Ecto neural progenitor cell (in vitro differentiated cells): Measurements from ENCODE around the gene BAX.

Source experiments
- DNase-seq: peaks from one replicate; pipeline ENCODE4 v3.0.0-alpha.2; 2018; ENCODE audit warnings: low spot score

Gene BAX

GRCh38 chr19:48987323-48987722 is 32.6 kb downstream of the BAX start:
- DNase-seq: no peak

DNA sequence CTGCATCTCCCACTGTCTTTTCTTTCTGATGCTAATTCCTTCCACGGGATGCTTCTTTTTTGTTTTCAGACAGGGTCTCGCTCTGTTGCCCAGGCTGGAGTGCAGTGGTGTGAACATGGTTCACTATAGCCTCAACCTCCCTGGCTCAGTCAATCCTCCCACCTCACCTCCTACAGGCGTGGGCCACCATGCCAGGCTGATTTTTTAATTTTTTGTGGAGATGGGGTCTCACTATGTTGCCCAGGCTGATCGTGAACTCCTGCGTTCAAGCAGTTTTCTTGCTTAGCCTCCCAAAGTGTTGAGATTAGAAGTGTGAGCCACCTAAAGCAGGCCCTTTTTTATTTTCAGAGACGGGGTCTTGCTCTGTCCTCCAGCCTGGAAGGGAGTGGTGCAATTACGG is 33.6 kb downstream of the BAX start:
- DNase-seq: no peak

GRCh38 chr19:48988860-48989259 is 34.2 kb downstream of the BAX start:
- no peak for DNase-seq

GRCh38 chr19:48989701-48990291 is 35.1 kb downstream of the BAX start:
- no peak for DNase-seq

DNA sequence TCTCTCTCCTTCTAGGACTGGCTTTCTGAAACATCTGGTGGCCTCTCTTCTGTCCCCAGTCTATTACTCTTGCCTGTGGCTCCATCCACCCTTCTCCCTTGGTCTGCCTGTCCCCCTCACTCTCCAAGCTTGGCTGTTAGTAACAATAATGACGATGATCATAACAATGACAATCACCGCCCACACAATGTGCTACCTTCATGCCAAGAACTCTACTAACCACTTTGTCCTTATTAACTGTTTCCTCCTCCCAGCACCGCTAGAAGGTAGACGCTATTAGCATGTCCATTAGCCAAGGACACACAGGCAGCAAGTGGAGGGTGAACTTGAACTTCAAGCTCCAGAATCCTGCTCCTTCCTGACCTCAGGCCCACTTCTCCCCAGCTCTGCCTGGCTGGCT is 35.7 kb downstream of the BAX start:
- DNase-seq: no peak

DNA sequence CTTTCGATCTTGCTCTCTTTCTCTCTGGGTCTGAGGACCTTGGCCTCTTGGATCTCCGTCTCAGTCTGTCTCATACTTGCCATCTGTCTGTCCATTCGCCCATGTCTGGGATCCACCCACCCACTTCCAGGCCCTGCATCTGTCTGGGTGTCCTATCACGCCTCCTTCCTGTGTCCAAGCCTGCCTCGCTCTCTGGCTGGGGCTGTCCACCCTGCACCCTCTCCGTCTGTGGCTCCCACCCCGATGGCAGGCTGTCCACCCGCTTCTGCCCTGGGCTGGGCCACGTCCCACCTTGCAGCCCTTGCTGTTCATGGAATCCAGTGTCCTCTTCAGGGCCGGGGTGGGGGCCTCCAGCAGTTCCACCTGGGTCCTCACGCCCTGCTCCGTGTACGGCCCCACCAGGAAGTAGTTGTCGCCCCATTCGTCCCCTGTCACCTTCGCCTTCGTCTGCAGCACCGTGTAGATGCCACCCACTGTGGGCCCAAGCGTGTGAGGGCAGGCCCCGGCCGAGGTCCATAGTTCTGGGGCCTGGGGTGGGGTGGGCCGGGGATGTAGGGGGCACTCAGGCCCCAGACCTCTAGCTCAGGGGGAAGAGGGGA is 36.4 kb downstream of the BAX start:
- DNase-seq: no peak

DNA sequence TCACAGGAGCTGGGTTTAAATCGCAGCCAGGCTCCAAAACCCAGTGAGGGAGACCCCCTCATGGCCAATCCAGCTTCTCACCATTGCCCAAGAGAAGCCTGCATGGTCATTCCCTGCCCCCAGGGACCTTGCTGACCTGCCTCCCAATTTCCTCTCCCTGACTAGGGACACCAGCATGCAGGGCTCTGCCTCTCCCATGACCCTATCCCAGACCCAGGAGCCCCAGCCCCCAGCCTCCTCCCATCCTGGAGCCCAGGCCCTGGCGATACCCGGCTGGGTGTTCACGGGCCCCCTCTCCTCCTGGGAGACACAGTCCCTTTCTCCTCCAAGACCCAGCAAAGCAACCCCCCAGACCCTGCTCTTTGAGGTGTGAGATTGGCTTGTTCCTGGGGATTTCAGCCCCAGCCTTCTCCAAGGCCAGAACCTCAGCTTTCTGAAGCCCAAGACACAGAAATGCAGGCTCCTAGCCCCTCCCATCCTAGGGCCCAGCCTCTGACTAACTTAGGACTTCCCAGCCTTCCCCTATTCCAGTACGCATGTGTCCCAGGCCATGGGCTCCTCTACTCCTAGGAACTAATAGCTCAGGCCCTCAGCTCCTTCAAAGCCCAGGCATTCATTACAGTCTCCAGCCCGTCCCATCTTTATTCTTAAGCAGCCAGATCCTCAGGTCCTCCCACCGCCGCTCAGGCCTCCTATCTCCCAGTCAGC is 37.4 kb downstream of the BAX start:
- DNase-seq: peak; percentile 65

DNA sequence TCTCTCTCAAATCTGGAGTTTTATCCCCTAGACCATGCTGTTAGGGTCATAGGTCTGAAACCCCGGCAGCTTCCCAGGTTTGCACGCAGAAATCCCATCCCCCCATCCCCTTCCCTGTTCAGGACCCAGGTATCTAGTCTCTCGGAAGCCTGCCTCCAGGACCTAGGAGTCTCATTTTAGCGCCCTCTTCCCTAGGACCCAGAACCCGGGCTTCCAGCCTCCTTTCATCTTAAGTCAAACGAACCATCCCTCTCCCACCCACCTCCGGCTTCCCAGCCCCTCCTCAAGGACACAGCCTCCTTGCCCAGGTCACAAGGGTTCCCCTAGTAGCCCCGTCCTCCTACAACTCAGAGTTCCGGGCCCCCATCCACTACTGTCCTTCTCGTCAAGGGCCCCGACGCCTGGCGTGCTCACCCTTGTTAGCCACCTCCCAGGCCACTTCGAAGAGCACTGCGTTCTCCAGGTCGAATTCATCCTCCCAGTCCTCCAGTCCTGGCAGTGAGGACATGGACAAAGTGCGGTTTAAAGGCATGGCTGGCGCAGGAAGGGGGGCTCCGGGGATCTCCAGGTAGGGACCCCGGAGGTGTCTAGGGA is 38.0 kb downstream of the BAX start:
- DNase-seq: no peak

DNA sequence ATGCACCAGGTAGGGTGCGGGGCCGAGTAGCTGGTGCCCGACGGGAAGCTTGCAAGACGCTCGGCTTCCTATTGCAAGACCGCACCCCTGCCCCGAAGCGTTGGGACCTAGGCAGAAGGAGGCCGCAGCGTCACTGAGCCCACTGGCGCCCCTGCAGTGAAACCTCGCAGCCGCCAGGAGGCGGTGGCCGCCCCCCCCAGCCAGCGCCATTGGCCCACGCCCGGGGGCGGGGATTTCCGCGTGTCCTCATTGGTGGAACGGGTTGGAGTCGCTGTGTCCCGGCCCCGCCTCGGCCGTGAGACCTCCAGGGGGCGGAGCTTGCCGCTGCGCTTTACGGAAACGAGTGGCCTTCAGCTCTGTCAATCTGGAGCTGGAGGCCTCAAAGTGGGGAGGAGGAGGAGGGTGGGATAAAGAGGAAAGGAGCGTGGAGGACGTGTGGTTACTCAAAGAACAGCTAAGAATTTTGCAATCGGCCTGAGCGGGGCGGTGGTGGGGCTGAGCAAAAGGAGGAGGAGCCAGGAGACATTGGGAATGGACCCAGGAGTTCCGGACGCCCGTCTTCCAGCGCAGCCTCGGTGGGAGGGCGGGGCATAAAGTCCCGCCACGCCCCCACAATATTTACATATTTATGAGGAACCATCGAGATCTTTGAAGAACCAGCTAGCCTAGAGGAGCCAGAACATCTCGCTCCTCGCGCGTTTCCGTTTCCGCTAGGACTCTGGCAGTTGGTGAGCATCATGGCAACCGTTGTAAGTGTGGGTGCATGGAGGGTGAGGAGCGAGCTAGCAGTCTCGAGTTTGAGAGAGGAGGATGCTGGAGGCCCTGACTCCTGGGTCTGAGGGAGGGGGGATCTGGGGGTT is 38.7 kb downstream of the BAX start, which contains the start of the genes GYS1 and RUVBL2:
GYS1 (minus strand) TSS at position 135 of the 860 bp plus-strand sequence. CDS start 197 bp downstream, outside the sequence.
RUVBL2 (plus strand) TSS at position 713 of the 860 bp plus-strand sequence; CDS start at position 738, 25 bp downstream.
- peak; percentile 99 for DNase-seq

DNA sequence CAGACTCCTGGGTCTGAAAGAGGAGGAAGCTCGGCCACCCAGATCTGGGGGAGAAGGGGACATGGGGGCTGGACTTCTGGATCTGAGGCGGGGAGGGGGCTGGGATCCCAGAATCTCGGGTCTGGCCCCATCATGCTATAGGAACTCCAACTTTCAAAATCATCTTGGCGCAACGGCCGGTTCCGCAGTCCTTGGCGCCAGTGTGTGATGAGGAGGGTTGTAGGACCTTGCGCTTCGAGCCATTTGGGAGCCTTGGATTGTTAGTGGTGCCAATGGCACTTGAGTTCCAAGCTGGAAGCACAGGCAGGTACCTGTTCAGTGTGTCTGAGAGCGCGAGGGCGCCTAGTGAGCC is 39.3 kb downstream of the BAX start:
- DNase-seq: no peak

DNA sequence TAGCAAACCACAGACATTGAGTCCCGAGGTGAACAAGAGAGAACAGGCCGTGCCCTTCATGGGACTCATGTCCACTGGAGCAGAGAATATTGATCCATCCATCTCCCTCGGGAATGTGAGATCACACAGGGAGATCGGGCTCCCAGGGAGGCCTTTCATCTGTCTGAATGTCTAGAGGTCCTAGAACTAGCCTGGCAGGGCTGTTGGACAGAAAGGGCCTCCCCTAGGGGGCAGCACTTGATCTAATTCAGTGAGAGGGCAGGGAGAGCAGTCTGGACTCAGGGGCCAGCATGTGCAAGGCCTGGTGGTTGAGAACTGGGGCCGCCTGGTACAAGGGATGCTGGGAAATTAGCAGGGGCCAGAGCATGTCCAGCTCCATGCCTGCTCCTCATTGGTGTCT is 43.3 kb downstream of the BAX start:
- DNase-seq: peak; percentile 82

DNA sequence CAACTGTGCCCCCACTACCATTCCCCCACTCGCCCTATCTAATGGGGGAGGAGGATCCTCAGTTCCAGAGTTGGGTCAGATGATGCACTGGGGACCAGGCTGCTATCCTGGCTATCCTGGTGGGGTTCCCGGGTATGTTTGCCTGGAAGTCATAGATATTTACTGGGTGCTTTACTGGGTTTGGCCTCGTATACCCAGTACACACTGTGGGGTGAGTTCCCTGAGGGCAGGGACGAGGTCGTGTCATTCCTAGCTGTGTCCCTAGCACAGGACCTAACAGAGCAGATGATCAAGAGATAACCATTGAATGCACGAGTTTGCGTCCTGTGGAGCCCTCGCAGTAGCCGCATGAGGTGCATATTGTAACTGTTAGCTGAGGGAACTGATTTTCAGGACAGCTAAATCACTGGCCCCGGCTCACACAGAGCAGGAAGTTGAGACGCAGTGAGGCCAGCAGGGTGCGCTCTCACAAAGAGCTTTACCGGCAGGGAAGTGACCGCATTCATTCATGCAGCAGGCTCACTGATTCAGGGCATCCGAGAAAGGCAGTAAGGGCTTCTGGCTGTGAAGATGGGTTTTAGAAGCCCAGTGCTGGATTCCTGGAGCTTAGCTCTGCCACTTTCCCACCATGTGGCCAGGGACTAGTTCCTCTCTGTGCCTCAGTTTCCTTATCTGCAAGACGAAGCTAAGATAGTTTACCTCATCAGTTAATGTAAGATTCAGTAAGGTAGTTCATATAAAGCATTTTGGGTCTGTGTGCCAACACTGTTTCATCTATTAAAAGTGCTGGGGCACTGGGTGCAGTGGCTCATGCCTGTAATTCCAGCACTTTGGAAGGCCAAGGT is 45.0 kb downstream of the BAX start:
- peak; percentile 87 for DNase-seq

DNA sequence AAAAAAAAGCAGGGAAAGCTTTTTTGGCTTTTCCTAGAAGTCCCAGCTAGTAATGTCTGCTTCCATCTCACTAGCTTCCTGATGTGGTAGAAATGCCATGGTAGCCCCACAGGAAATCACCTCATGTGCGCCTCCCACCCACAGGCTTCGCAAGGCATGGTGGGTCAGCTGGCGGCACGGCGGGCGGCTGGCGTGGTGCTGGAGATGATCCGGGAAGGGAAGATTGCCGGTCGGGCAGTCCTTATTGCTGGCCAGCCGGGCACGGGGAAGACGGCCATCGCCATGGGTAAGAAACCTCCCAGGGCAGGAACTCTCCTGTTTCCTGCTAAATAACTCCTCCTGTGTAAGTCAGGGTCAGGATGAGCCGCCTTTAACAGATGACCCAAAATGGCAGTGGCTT is 49.5 kb downstream of the BAX start:
- DNase-seq: no peak

DNA sequence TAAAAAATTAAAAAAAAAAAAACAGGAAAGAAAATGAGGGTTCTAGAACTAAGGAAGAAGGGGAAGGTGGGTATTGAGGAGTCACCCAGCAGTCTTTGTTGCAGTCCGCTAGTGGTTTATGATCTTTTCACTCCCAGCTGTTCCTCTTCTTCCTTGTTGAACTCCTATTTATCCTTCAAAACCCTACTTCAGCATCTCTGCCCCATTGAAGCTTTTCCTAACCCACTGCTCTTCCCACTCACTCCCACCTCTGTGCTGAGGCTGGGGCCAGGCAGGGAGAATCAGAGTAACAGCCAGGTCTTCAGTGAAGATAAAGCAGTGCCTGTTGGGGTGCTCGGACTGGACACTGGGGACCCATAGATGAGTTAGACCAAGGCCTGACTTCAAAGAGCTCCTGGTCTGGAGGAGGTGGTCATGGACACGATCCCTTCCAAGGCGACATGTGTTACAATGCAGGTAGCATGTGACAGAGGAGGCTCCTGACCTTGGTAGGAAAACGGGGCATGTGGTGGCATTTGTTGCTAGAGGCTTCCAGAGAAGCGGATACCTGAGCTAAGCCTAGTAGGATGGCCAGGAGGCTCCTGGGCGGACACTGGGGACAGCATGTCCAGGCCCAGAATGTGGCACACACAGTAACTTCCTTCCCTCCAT is 50.4 kb downstream of the BAX start:
- DNase-seq: no peak

GRCh38 chr19:49006905-49007304 is 52.2 kb downstream of the BAX start:
- DNase-seq: no peak

DNA sequence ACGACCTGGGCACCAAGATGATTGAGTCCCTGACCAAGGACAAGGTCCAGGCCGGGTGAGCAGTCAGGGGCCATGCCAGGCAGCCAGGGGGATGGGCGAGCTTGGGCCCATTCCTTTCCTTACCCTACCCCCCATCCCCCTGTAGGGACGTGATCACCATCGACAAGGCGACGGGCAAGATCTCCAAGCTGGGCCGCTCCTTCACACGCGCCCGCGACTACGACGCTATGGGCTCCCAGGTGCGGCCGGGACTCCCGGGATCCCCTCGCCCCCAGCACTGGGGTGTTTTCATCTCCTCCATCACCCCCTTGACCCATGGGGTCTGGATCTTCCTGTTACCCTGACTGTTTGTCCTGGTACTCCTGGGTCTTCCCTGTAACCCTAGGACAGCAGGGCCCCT is 55.2 kb downstream of the BAX start:
- DNase-seq: no peak

DNA sequence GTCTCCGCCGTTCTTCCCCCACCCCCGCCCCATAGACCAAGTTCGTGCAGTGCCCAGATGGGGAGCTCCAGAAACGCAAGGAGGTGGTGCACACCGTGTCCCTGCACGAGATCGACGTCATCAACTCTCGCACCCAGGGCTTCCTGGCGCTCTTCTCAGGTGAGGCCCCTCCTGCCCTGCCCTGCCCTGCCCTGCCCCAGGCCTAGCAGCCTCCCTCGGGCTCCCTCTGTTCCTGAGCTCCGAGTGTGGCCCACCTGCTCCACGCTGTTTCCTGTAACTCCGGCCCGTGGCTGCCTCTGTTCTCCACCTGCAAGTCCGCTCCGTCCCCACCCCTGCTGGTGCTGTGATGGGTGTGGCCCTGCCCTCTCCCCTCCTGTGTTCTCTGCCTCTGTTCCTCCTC is 55.8 kb downstream of the BAX start:
- DNase-seq: no peak

DNA sequence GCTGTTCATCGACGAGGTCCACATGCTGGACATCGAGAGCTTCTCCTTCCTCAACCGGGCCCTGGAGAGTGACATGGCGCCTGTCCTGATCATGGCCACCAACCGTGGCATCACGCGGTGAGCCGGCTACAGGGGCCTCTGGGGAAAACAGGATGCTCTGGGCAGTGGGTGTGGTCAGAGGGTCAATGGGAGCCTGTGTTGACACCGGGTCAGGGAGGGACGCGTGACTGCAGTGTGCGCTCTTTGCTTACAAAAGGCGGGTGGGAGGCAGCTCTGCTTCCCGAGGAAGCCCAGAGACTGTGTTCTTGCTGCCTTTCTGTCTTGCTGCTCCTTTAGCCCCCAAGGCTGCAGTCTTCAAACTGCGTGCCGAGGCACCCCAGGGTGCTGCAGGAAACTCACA is 56.5 kb downstream of the BAX start:
- DNase-seq: no peak
